SU-DHL-6 (cell line): ENCODE measurements around the gene AP3M1.

ENCODE experiments used
- H2AFZ ChIP-seq: fragments of 200-600 bp; sonication (generic); 2 replicates; pipeline ENCODE4 v1.6.1; 2014; ENCODE audit warnings: low read depth, mild to moderate bottlenecking, moderate library complexity, mixed read lengths, antibody characterized with exemption, low read length; ENCODE audit not compliant: severe bottlenecking
- H3F3A ChIP-seq: fragments of 200-600 bp; shearing (Covaris generic); 2 replicates; pipeline ENCODE4 v1.6.0; 2016; ENCODE audit warnings: antibody characterized with exemption, mild to moderate bottlenecking; ENCODE audit not compliant: insufficient read depth
- H3K27ac ChIP-seq: fragments of 200-600 bp; sonication (generic); 2 replicates; pipeline ENCODE4 v1.5.1; 2016; ENCODE audit warnings: low read depth, mild to moderate bottlenecking, low read length, moderate library complexity, mixed read lengths
- H3K27me3 ChIP-seq: fragments of 200-600 bp; sonication (generic), shearing (Covaris generic); 2 replicates; pipeline ENCODE4 v1.6.0; 2014; ENCODE audit warnings: mild to moderate bottlenecking, low read length
- H3K36me3 ChIP-seq: fragments of 200-600 bp; sonication (generic); 2 replicates; pipeline ENCODE4 v1.6.1; 2014; ENCODE audit warnings: mild to moderate bottlenecking, low read length, mixed read lengths
- H3K4me2 ChIP-seq: fragments of 300-600, 200-600 bp; shearing (Covaris generic), sonication (generic); 2 replicates; pipeline ENCODE4 v1.6.0; 2014; ENCODE audit warnings: low read length, low read depth, mild to moderate bottlenecking; ENCODE audit not compliant: poor library complexity, severe bottlenecking
- H3K4me3 ChIP-seq: fragments of 200-600 bp; sonication (generic); 2 replicates; pipeline ENCODE4 v1.5.1; 2014; ENCODE audit warnings: antibody characterized with exemption, low read length, mild to moderate bottlenecking, mixed read lengths; ENCODE audit not compliant: insufficient read depth, poor library complexity, severe bottlenecking
- H3K79me2 ChIP-seq: fragments of 200-600 bp; sonication (generic); 2 replicates; pipeline ENCODE4 v1.6.1; 2014; ENCODE audit warnings: mild to moderate bottlenecking, low read length, moderate library complexity; ENCODE audit not compliant: insufficient read depth
- H3K9ac ChIP-seq: fragments of 200-600 bp; sonication (generic); 2 replicates; pipeline ENCODE4 v1.7.0; 2014; ENCODE audit warnings: mild to moderate bottlenecking, low read length
- H3K9me2 ChIP-seq: fragments of 200-600 bp; sonication (generic); replicated peaks from 2 replicates; pipeline ENCODE4 v1.6.1; 2014; ENCODE audit warnings: low read length; ENCODE audit not compliant: insufficient read depth
- H3K9me3 ChIP-seq: fragments of 200-600 bp; sonication (generic); 2 replicates; pipeline ENCODE4 v1.6.1; 2014; ENCODE audit warnings: low read length, mixed read lengths; ENCODE audit not compliant: insufficient read depth
- H4K20me1 ChIP-seq: fragments of 200-600 bp; sonication (generic); 2 replicates; pipeline ENCODE4 v1.6.1; 2014; ENCODE audit warnings: low read depth, mild to moderate bottlenecking, antibody characterized with exemption, low read length, moderate library complexity, mixed read lengths
- EZH2phosphoT487 ChIP-seq: fragments of 200-600 bp; sonication (generic), shearing (Covaris generic); conservative IDR thresholded peaks from 2 replicates; pipeline ENCODE4 v1.6.1; 2018; ENCODE audit warnings: mild to moderate bottlenecking, antibody characterized with exemption, low read length, moderate library complexity, mixed read lengths
- TF ChIP-seq, protein P1 (sequence below): fragments of 200-600 bp; sonication (generic); IDR thresholded peaks from one replicate; pipeline ENCODE4 v1.5.1; 2017; ENCODE audit warnings: antibody characterized with exemption, mild to moderate bottlenecking, low read length, moderate library complexity; ENCODE audit not compliant: insufficient read depth, poor library complexity, severe bottlenecking

Gene AP3M1

DNA sequence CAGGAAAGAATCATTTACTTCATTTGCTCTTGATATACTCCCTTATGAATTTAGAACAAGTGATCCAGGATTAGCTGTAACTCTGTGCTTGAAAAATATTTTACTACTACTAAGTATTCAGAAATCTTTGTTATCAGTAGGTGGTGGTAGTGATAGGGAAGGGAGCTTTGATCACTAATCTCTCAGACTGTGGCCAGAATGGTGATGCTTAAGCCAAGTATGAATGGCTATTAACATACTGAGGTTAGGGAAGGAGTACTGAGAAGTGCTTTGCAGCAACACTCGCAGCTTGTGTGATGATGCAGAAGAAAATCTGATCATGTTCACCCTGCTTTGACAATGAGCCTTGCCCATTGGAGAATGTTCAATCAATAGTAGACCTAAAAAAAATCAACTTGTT is 29.3 kb downstream of the AP3M1 start:
- no peak overlapping the region for H3K4me2 ChIP-seq
- H3K27me3 ChIP-seq, result no peaks in the 10 kb centered on the region
- H3F3A ChIP-seq, result no peaks in the 10 kb centered on the region
- no peak overlapping the region for H3K9ac ChIP-seq
- TF ChIP-seq EZH2phosphoT487, result no peak
- TF ChIP-seq, protein P1, sequence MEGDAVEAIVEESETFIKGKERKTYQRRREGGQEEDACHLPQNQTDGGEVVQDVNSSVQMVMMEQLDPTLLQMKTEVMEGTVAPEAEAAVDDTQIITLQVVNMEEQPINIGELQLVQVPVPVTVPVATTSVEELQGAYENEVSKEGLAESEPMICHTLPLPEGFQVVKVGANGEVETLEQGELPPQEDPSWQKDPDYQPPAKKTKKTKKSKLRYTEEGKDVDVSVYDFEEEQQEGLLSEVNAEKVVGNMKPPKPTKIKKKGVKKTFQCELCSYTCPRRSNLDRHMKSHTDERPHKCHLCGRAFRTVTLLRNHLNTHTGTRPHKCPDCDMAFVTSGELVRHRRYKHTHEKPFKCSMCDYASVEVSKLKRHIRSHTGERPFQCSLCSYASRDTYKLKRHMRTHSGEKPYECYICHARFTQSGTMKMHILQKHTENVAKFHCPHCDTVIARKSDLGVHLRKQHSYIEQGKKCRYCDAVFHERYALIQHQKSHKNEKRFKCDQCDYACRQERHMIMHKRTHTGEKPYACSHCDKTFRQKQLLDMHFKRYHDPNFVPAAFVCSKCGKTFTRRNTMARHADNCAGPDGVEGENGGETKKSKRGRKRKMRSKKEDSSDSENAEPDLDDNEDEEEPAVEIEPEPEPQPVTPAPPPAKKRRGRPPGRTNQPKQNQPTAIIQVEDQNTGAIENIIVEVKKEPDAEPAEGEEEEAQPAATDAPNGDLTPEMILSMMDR, result no peak
- H3K4me3 ChIP-seq, result no peak overlapping the region
- H4K20me1 ChIP-seq, result no peaks in the 10 kb centered on the region
- no peak overlapping the region for H2AFZ ChIP-seq
- no peaks in the 10 kb centered on the region for H3K9me2 ChIP-seq
- no peaks in the 10 kb centered on the region for H3K9me3 ChIP-seq
- no peaks in the 10 kb centered on the region for H3K79me2 ChIP-seq
- H3K36me3 ChIP-seq, result peaks cover 19% of the 10 kb centered on the region
- no peak overlapping the region for H3K27ac ChIP-seq

DNA sequence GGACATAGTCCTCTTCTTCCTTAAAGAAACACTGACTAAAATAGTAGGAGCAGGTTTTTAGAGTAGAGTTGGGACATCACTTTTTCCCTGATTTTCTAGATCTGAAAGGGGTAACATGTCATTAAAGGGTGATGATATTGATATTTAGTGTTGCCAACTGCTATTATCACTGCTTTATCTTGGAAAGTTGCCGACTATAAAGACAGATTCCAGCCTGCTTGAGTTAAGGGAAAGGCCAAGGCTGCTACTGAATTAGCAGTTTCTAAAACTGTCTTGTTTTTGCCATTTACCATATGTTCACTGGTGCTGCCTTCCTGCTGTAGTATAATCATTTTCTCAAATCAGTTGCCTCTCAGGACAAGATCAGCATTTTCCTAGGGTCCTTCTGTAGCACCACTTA is 29.7 kb downstream of the AP3M1 start:
- Histone ChIP-seq H3K9ac (no peak overlapping the region), H4K20me1 (no peaks in the 10 kb centered on the region), H3K27ac (no peak overlapping the region), H3K9me3 (no peaks in the 10 kb centered on the region), H3K4me3 (no peak overlapping the region), H2AFZ (no peak overlapping the region), H3K27me3 (no peaks in the 10 kb centered on the region), H3K36me3 (peaks cover 17% of the 10 kb centered on the region), H3K79me2 (no peaks in the 10 kb centered on the region), H3K9me2 (no peaks in the 10 kb centered on the region), H3K4me2 (no peak overlapping the region), H3F3A (no peaks in the 10 kb centered on the region)
- TF ChIP-seq, protein P1, result no peak
- TF ChIP-seq EZH2phosphoT487, result no peak

DNA sequence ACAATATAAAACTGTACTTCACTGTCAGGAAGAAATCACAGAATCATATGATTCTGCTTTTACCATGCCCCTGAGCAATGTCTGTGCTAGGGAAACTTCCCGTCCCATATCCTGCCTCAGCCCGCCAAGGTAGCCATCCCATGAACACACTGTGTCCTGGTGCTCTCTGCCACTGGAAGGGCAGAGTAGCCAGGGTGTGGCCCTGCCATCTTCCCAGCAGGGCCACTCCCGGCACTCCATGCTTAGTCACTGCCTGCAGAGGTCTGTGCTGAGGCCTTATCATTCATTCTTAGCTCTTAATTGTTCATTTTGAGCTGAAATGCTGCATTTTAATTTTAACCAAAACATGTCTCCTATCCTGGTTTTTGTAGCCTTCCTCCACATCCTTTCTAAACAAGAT is 31.8 kb downstream of the AP3M1 start:
- H3K4me3 ChIP-seq, result no peak overlapping the region

More for the DNA sequence above, 31.8 kb downstream of the AP3M1 start:
- H3K9ac ChIP-seq, result no peak overlapping the region
- H3F3A ChIP-seq, result no peaks in the 10 kb centered on the region
- no peak overlapping the region for H3K27ac ChIP-seq
- no peaks in the 10 kb centered on the region for H3K79me2 ChIP-seq
- no peaks in the 10 kb centered on the region for H3K9me2 ChIP-seq
- no peak overlapping the region for H3K4me2 ChIP-seq
- no peaks in the 10 kb centered on the region for H3K9me3 ChIP-seq
- TF ChIP-seq EZH2phosphoT487, result no peak
- TF ChIP-seq, protein P1, result no peak
- H4K20me1 ChIP-seq, result no peaks in the 10 kb centered on the region
- H2AFZ ChIP-seq, result no peak overlapping the region
- no peaks in the 10 kb centered on the region for H3K27me3 ChIP-seq
- H3K36me3 ChIP-seq, result peaks cover 12% of the 10 kb centered on the region
